ENCODE measurements around the gene HBQ1. TPM values are rescaled to one million over a fixed set of nuclear protein-coding genes. Genes with fewer than 3 reads are reported as not detected.

The HBQ1 gene
- total RNA-seq, 1 experiment from 2014 or later = not detected

- H3K27me3 ChIP-seq (ENCODE audit: low read length) = no peaks in the 10 kb centered on the region
- ATAC-seq (no peak), DNase-seq (no peak)
- H3K9me3 ChIP-seq (ENCODE audit: low read length) = no peaks in the 10 kb centered on the region
- TF ChIP-seq EZH2phosphoT487 (IDR thresholded peaks at IDR 0.05; ENCODE audit: borderline replicate concordance, low read length) (no peak), EZH2 (IDR thresholded peaks at IDR 0.05; ENCODE audit: low read length, unreplicated experiment) (no peak)
- TF ChIP-seq, protein P1, sequence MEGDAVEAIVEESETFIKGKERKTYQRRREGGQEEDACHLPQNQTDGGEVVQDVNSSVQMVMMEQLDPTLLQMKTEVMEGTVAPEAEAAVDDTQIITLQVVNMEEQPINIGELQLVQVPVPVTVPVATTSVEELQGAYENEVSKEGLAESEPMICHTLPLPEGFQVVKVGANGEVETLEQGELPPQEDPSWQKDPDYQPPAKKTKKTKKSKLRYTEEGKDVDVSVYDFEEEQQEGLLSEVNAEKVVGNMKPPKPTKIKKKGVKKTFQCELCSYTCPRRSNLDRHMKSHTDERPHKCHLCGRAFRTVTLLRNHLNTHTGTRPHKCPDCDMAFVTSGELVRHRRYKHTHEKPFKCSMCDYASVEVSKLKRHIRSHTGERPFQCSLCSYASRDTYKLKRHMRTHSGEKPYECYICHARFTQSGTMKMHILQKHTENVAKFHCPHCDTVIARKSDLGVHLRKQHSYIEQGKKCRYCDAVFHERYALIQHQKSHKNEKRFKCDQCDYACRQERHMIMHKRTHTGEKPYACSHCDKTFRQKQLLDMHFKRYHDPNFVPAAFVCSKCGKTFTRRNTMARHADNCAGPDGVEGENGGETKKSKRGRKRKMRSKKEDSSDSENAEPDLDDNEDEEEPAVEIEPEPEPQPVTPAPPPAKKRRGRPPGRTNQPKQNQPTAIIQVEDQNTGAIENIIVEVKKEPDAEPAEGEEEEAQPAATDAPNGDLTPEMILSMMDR (conservative IDR thresholded peaks at IDR 0.05; ENCODE audit: low read depth, low read length) = no peak
- H3K79me2 ChIP-seq (ENCODE audit: low read length) = no peaks in the 10 kb centered on the region
- H3K36me3 ChIP-seq (ENCODE audit: low read depth, low read length) = no peaks in the 10 kb centered on the region
- H3K9me2 ChIP-seq (replicated peaks; ENCODE audit: low read length) = no peaks in the 10 kb centered on the region
- intact Hi-C loops (cut with micrococcal nuclease) = no loop called here
- H2AFZ ChIP-seq (ENCODE audit: low read length) = no peak overlapping the region
- H3K4me2 ChIP-seq (ENCODE audit: low read length) = no peak overlapping the region
- no peaks in the 10 kb centered on the region for H3F3A ChIP-seq (ENCODE audit: low read length, unreplicated experiment)
- no peak overlapping the region for H3K27ac ChIP-seq (ENCODE audit: low read length)
- H3K4me3 ChIP-seq (ENCODE audit: low read length) = no peak overlapping the region
- H4K20me1 ChIP-seq (ENCODE audit: low read length) = no peaks in the 10 kb centered on the region
- H3K4me1 ChIP-seq (ENCODE audit: insufficient read depth, low read length) = no peaks in the 10 kb centered on the region
- no peak overlapping the region for H3K9ac ChIP-seq (ENCODE audit: low read length)
- CTCF ChIA-PET = no interaction called here
- POLR2A ChIA-PET (ENCODE audit: unreplicated experiment) = no interaction called here
- no TSS peak for BruUV-seq (replicated peaks)
Observed at GRCh38 chr16:144797-145252, 35.4 kb upstream of the HBQ1 start.

GRCh38 chr16:146646-147045 lies 33.6 kb upstream of the HBQ1 start:
- POLR2A ChIA-PET (ENCODE audit: unreplicated experiment) = no interaction called here

GRCh38 chr16:149024-149660 lies 31.1 kb upstream of the HBQ1 start:
- Histone ChIP-seq H3K27me3 (ENCODE audit: low read length) (no peaks in the 10 kb centered on the region), H3K9me2 (replicated peaks; ENCODE audit: low read length) (no peaks in the 10 kb centered on the region), H3F3A (ENCODE audit: low read length, unreplicated experiment) (no peaks in the 10 kb centered on the region), H3K27ac (ENCODE audit: low read length) (no peak overlapping the region), H2AFZ (ENCODE audit: low read length) (no peak overlapping the region), H3K9me3 (ENCODE audit: low read length) (no peaks in the 10 kb centered on the region), H3K4me2 (ENCODE audit: low read length) (no peak overlapping the region), H4K20me1 (ENCODE audit: low read length) (no peaks in the 10 kb centered on the region), H3K4me3 (ENCODE audit: low read length) (no peak overlapping the region), H3K36me3 (ENCODE audit: low read depth, low read length) (no peaks in the 10 kb centered on the region), H3K4me1 (ENCODE audit: insufficient read depth, low read length) (no peaks in the 10 kb centered on the region), H3K79me2 (ENCODE audit: low read length) (no peaks in the 10 kb centered on the region), H3K9ac (ENCODE audit: low read length) (no peak overlapping the region)
- DNase-seq (no peak), ATAC-seq (no peak)
- POLR2A ChIA-PET (ENCODE audit: unreplicated experiment) = no interaction called here
- CTCF ChIA-PET = no interaction called here
- TF ChIP-seq, protein P1 (conservative IDR thresholded peaks at IDR 0.05; ENCODE audit: low read depth, low read length) = no peak
- TF ChIP-seq EZH2 (IDR thresholded peaks at IDR 0.05; ENCODE audit: low read length, unreplicated experiment) = no peak
- TF ChIP-seq EZH2phosphoT487 (IDR thresholded peaks at IDR 0.05; ENCODE audit: borderline replicate concordance, low read length) = no peak
- BruUV-seq (replicated peaks) = no TSS peak
- intact Hi-C loops (cut with micrococcal nuclease) = no loop called here

More at GRCh38 chr16:146646-147045, 33.6 kb upstream of the HBQ1 start:
- H4K20me1 ChIP-seq (ENCODE audit: low read length) = no peaks in the 10 kb centered on the region
- H3K4me1 ChIP-seq (ENCODE audit: insufficient read depth, low read length) = no peaks in the 10 kb centered on the region
- H3K9me3 ChIP-seq (ENCODE audit: low read length) = no peaks in the 10 kb centered on the region
- CTCF ChIA-PET = no interaction called here
- no peak overlapping the region for H3K4me2 ChIP-seq (ENCODE audit: low read length)
- DNase-seq (no peak), ATAC-seq (no peak)
- H2AFZ ChIP-seq (ENCODE audit: low read length) = no peak overlapping the region
- no TSS peak for BruUV-seq (replicated peaks)
- intact Hi-C loops (cut with micrococcal nuclease) = no loop called here
- TF ChIP-seq EZH2 (IDR thresholded peaks at IDR 0.05; ENCODE audit: low read length, unreplicated experiment) = no peak
- TF ChIP-seq, protein P1 (conservative IDR thresholded peaks at IDR 0.05; ENCODE audit: low read depth, low read length) = no peak
- TF ChIP-seq EZH2phosphoT487 (IDR thresholded peaks at IDR 0.05; ENCODE audit: borderline replicate concordance, low read length) = no peak
- H3K9me2 ChIP-seq (replicated peaks; ENCODE audit: low read length) = no peaks in the 10 kb centered on the region
- no peaks in the 10 kb centered on the region for H3K27me3 ChIP-seq (ENCODE audit: low read length)
- H3K79me2 ChIP-seq (ENCODE audit: low read length) = no peaks in the 10 kb centered on the region
- no peak overlapping the region for H3K4me3 ChIP-seq (ENCODE audit: low read length)
- H3F3A ChIP-seq (ENCODE audit: low read length, unreplicated experiment) = no peaks in the 10 kb centered on the region
- H3K36me3 ChIP-seq (ENCODE audit: low read depth, low read length) = no peaks in the 10 kb centered on the region
- no peak overlapping the region for H3K27ac ChIP-seq (ENCODE audit: low read length)
- H3K9ac ChIP-seq (ENCODE audit: low read length) = no peak overlapping the region
